ENCODE data around the gene NMUR1.

- no peak for TF ChIP-seq EZH2 (IDR thresholded peaks at IDR 0.05; ENCODE audit: low read length)
- TF ChIP-seq, protein P1, sequence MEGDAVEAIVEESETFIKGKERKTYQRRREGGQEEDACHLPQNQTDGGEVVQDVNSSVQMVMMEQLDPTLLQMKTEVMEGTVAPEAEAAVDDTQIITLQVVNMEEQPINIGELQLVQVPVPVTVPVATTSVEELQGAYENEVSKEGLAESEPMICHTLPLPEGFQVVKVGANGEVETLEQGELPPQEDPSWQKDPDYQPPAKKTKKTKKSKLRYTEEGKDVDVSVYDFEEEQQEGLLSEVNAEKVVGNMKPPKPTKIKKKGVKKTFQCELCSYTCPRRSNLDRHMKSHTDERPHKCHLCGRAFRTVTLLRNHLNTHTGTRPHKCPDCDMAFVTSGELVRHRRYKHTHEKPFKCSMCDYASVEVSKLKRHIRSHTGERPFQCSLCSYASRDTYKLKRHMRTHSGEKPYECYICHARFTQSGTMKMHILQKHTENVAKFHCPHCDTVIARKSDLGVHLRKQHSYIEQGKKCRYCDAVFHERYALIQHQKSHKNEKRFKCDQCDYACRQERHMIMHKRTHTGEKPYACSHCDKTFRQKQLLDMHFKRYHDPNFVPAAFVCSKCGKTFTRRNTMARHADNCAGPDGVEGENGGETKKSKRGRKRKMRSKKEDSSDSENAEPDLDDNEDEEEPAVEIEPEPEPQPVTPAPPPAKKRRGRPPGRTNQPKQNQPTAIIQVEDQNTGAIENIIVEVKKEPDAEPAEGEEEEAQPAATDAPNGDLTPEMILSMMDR (optimal IDR thresholded peaks at IDR 0.05 in 1 of 3, IDR thresholded peaks at IDR 0.05 in 1 of 3, conservative IDR thresholded peaks at IDR 0.05 in 1 of 3; ENCODE audit: extremely low read depth in 1 of 3, insufficient read depth in 2 of 3, low read length in 3 of 3) = no peak
These were observed 45.5 kb upstream of the NMUR1 start for GRCh38 chr2:231575612-231576256.

Data from keratinocyte (primary cell).